ENCODE data around the gene KCNJ6.

DNA sequence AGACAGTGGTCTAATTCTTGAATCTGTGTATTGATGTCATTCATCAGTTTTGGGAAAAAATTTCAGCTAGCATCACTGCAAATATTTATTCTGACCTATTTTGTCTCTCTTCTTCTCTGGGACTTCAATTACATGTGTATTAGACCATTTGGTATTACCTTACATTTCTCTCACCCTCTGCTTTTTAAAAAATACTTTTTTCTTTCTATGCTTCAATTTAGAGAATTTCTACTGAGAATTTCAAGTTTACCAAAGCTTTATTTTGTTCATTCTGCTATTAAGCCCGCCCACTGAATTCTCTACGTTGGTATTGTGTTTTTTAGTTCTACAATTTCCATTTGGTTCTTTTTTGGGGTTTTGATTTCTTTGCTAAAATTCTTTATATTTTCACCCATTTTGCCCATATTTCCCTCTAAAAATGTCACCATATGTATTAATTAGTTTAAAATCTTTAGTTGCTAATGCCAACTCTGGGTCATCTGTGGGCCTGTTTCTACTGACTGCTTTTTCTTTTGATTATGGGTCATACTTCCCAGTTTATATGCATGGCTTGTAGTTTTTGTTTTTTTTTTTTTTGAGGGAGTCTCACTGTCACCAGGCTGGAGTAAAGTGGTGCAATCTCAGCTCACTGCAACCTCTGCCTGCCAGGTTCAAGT lies 337.7 kb downstream of the KCNJ6 start:
- TF ChIP-seq POLR2AphosphoS5 (IDR thresholded peaks at IDR 0.05; ENCODE audit: low read depth, low read length) (no peak), TAF1 (IDR thresholded peaks at IDR 0.05; ENCODE audit: low read depth, low read length) (no peak), POLR2A (IDR thresholded peaks at IDR 0.05; ENCODE audit: low read depth, low read length) (no peak), SPI1 (IDR thresholded peaks at IDR 0.05; ENCODE audit: low read depth, low read length) (no peak), POU2F2 (IDR thresholded peaks at IDR 0.05; ENCODE audit: low read depth, low read length) (no peak)

Data from GM12891 (cell line).